Femur (tissue), 1 donor: ENCODE data around the gene TBC1D9.

ENCODE experiments used
- DNase-seq: peaks from one replicate; pipeline ENCODE4 v3.0.0-alpha.2; 2017

The TBC1D9 gene

DNA sequence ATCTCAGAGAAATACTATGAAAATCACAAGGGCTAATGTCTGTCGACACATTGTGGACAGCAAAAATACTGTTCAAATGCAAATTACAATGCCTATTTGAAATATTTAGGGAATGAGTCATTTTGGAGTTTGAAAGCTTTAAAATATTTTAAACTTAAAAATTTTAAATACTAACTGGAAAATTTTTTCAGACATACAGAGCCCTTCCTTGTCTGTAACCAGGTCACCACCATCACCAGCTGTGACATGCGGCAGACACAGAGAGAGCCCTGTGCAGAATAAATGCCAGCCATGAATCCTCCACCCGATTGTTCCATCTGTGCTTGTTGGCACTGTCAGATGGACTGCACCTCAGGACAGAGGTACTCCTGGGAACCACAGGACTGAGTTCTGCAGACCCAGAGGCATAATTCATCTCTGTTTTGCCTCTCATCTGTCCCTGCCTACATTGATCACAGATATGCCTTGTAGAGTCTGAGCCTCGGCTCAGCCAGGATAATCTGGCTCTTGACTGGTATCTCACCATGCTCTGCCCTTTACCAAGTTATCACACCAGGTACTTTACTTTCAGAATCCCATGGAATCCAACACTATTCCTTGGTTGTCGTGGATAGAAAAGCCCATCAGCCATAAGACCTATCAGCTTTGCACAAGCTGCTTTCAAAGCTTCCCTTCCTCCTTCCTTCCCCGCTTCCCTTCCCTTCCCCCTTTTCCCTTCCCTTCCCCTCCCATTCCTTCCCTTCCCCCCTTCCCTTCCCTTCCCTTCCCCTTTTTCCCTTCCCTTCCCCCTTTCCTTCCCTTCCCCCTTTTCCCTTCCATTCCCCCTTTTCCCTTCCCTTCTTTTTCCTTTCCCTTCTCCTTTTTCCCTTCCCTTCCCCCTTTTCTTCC lies 67.2 kb downstream of the TBC1D9 start:
- peak; percentile 22 for DNase-seq

DNA sequence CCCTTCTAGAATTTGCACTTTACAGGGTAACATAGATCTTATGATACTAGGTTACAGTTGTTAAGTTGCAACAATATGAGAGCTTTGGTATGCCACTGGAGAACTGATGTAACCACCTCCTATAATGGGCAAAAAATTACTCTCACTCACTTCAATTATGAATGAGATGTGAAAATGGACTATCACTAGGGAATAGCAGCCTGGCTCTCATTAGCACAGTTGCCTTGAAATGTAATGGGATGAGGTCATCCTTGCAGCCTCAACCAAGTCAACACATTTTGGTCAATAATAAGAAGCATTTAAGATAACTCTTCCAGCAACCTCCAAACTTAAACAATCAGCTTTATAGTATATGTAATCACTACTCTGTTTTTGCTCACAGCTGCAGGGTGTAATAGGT lies 69.4 kb downstream of the TBC1D9 start:
- DNase-seq, result no peak

GRCh38 chr4:140684314-140684713 lies 71.9 kb downstream of the TBC1D9 start:
- DNase-seq, result no peak

GRCh38 chr4:140681201-140681600 lies 75.0 kb downstream of the TBC1D9 start:
- DNase-seq, result no peak

GRCh38 chr4:140680686-140681085 lies 75.5 kb downstream of the TBC1D9 start:
- no peak for DNase-seq

DNA sequence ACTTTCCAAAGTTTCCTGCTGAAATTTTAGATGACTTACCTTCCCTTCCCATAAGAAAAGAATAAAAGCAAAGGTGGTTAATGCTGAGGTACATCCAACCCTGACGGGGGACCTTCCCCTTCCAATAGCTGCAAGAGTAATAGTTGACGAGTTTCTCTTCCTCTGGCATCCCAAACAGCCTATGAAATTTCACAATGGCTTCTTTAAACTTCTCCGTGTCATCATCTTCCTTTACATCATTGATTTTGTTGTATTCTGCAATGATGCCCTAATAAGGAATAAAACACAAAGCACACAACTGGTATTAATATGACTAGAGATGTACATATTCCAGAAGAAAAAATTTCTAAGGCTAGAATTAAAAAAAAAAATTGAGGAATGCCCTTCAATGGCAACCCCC lies 76.6 kb downstream of the TBC1D9 start:
- DNase-seq, result no peak

- no peak for DNase-seq
These were observed 80.5 kb downstream of the TBC1D9 start for GRCh38 chr4:140675599-140676231.

- DNase-seq, result peak; percentile 24
These were observed 82.5 kb downstream of the TBC1D9 start for GRCh38 chr4:140673729-140674128.

- DNase-seq, result no peak
These were observed 83.8 kb downstream of the TBC1D9 start for GRCh38 chr4:140672416-140672815.

DNA sequence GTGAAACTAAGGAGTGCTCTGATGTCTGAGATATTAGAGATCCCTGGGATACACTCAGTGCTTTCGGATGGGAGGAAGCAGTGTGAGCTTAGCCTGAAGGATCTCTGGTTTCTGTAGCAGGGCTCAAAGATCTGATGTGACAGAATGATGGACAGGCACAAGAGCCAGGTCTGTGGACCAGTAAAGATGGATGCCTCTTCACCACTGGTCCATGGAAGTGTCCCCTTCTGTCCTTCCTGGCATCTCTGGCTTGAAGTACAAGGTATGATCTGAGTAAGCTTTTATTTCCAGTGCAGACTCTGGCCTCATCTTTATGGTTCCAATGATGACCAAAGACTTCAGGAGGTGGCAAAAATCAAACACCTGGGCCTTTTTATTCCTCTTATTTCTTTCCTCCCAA lies 88.1 kb downstream of the TBC1D9 start:
- DNase-seq, result no peak

GRCh38 chr4:140666889-140667614 lies 89.1 kb downstream of the TBC1D9 start:
- DNase-seq, result no peak

- DNase-seq, result no peak
These were observed 93.9 kb downstream of the TBC1D9 start for GRCh38 chr4:140662082-140662869.

DNA sequence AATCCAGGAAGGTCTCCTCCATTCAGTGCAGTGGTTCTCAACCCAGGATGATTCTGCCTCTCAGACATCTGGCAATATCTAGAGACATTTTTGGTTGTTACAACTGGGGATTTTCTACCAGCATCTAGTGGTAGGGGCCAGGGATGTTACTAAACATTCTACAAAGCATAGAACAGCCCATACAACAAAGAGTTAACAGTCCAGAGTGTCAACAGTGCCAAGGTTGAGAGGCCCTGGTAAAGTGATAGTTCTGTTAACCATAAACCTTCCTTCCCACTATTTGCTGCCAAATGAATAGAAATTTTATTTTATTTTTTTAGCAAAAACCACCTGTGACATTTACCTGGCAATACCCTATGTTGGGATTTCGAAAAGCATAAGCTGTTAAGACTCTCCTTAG lies 94.6 kb downstream of the TBC1D9 start:
- DNase-seq, result no peak

- no peak for DNase-seq
These were observed 96.1 kb downstream of the TBC1D9 start for GRCh38 chr4:140659943-140660700.

DNA sequence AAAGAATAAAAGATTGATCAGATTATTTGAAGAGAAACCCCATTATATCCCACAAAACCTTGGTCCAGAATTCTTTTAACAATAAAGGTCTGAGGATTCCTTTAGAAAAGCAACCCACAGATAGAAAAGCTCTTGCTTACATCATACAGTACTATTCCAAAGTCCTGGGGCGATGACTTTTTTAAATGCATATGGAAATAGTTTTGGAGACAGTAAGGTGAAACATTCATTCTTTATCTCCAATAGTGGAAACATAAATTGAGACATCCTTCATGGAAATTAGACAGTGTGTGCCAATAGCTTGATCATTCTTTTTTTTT lies 101.7 kb downstream of the TBC1D9 start:
- no peak for DNase-seq

GRCh38 chr4:140653718-140654494 lies 102.3 kb downstream of the TBC1D9 start:
- peak; percentile 23 for DNase-seq

DNA sequence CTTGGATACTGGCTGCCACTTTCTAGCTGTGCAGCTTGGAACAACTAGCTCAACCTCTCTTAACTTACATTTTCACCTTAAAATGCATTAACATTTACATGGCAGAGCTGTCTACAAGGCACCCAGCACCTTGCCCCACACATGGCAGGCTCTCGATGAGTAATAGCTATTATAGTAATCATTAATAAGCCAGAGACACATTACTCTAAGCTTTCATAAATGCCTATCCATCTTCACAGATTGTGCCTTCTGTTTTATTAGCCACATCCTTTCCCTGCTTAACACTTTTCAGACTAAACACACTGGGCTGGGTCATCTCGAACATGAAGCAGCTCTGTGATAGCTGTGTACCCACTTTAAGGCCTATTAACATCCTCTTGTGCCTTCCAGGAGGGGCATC lies 103.6 kb downstream of the TBC1D9 start:
- no peak for DNase-seq

DNA sequence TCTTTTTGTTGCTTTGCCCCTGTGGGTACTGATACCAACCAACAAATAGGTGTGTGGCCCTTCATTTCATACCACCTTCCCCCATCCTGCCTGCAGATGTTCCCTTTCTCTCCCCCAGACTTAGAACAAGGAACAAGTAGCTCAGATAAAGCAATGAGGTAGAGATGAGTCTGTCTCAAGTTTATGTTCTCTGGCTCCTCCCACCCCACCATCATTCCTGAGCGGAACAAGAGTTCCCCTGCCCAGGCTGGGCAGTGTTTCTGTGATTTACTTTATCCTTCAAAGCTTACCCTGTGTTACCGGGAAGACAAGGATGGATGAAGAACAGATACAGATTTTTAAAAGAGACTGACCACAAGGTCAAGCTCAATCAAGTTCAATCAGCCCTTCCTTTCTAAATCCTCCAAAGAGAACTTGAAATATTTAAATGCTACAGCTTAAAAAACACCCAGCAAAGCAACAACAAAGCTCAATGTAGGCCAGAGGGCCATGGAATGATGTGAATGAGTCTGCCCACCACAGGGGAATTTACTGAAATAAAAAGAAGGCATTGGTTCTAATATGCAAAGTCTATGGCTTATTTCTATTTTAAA lies 107.4 kb downstream of the TBC1D9 start:
- DNase-seq, result no peak

GRCh38 chr4:140645614-140646412 lies 110.4 kb downstream of the TBC1D9 start:
- no peak for DNase-seq

GRCh38 chr4:140645196-140645595 lies 111.0 kb downstream of the TBC1D9 start:
- DNase-seq, result no peak
